LNCaP clone FGC (cell line): ENCODE measurements around the gene POLN.
"Not testable (repeated sequence)": the region's sequence is repeated elsewhere in the genome, so short reads cannot be mapped to it uniquely, and the experiment has no call there.

Source experiments
- DNase-seq: peaks from one replicate; pipeline ENCODE4 v3.0.0-alpha.2; 2011; ENCODE audit warnings: low read depth
- H3K4me3 ChIP-seq: 2 replicates; pipeline ENCODE4 v1.5.1; 2011; ENCODE audit warnings: mild to moderate bottlenecking, low read depth, low read length, control low read depth
- CTCF ChIP-seq: IDR thresholded peaks from 2 replicates; pipeline ENCODE4 v1.5.1; 2012; ENCODE audit warnings: mild to moderate bottlenecking; ENCODE audit not compliant: control insufficient read depth, insufficient read depth; ENCODE audit errors: extremely low read depth

The POLN gene

GRCh38 chr4:2281575-2282343, 39.8 kb upstream of the POLN start:
- H3K4me3 ChIP-seq, result no peak overlapping the region
- TF ChIP-seq CTCF, result peak; percentile 16; the same call in 1 of the 2 replicates

GRCh38 chr4:2280531-2281300, 38.8 kb upstream of the POLN start:
- DNase-seq, result no peak

More at GRCh38 chr4:2281575-2282343, 39.8 kb upstream of the POLN start:
- DNase-seq, result no peak

GRCh38 chr4:2277956-2278355, 36.0 kb upstream of the POLN start:
- TF ChIP-seq CTCF, result no peak
- H3K4me3 ChIP-seq, result no peak overlapping the region
- DNase-seq, result no peak

More at GRCh38 chr4:2280531-2281300, 38.8 kb upstream of the POLN start:
- H3K4me3 ChIP-seq, result no peak overlapping the region
- TF ChIP-seq CTCF, result peak; percentile 41

GRCh38 chr4:2276581-2277325, 34.8 kb upstream of the POLN start:
- no peak overlapping the region for H3K4me3 ChIP-seq
- TF ChIP-seq CTCF, result no peak
- no peak for DNase-seq

GRCh38 chr4:2275546-2276251, 33.8 kb upstream of the POLN start:
- H3K4me3 ChIP-seq, result no peak overlapping the region
- no peak for DNase-seq
- TF ChIP-seq CTCF, result no peak

GRCh38 chr4:2275044-2275397, 33.1 kb upstream of the POLN start:
- not testable (repeated sequence) for DNase-seq, H3K4me3 ChIP-seq
